Activated T-helper 1 cell treated with Interleukin-2 at 50 U/mL for 16 hours (primary cell): ENCODE data around the gene CDC42EP3.
A peak's percentile ranks its signal among the peaks of the same experiment; 100 is the strongest.

Source experiments
- DNase-seq: peaks from one replicate; pipeline ENCODE4 v3.0.0-alpha.2; 2020; ENCODE audit warnings: low read depth

Gene CDC42EP3

GRCh38 chr2:37683921-37684780, 12.7 kb upstream of the CDC42EP3 start:
- no peak for DNase-seq

- no peak for DNase-seq
These were observed 11.8 kb upstream of the CDC42EP3 start for GRCh38 chr2:37683241-37683640.

GRCh38 chr2:37682473-37682872, 11.0 kb upstream of the CDC42EP3 start:
- no peak for DNase-seq

- no peak for DNase-seq
These were observed 10.1 kb upstream of the CDC42EP3 start for GRCh38 chr2:37681587-37681986.

- DNase-seq, result no peak
These were observed 7.7 kb upstream of the CDC42EP3 start for GRCh38 chr2:37679072-37679695.

GRCh38 chr2:37676274-37676673, 4.8 kb upstream of the CDC42EP3 start:
- no peak for DNase-seq

GRCh38 chr2:37674946-37675345, 3.5 kb upstream of the CDC42EP3 start:
- no peak for DNase-seq

GRCh38 chr2:37672870-37673184, 1.4 kb upstream of the CDC42EP3 start:
- no peak for DNase-seq

GRCh38 chr2:37672104-37672869, 845 bp upstream of the CDC42EP3 start:
- DNase-seq, result peak; percentile 38

- DNase-seq, result peak; percentile 8
These were observed 318 bp upstream of the CDC42EP3 start for GRCh38 chr2:37671816-37672103.

GRCh38 chr2:37670378-37671008, 949 bp downstream of the CDC42EP3 start:
- DNase-seq, result no peak

GRCh38 chr2:37669446-37669845, 2.0 kb downstream of the CDC42EP3 start:
- DNase-seq, result no peak

GRCh38 chr2:37667704-37668103, 3.7 kb downstream of the CDC42EP3 start:
- DNase-seq, result no peak

- no peak for DNase-seq
These were observed 4.7 kb downstream of the CDC42EP3 start for GRCh38 chr2:37666772-37667171.

- DNase-seq, result no peak
These were observed 5.7 kb downstream of the CDC42EP3 start for GRCh38 chr2:37665604-37666362.

- DNase-seq, result no peak
These were observed 6.4 kb downstream of the CDC42EP3 start for GRCh38 chr2:37665043-37665442.

GRCh38 chr2:37664231-37664643, 7.2 kb downstream of the CDC42EP3 start:
- no peak for DNase-seq

- DNase-seq, result no peak
These were observed 8.1 kb downstream of the CDC42EP3 start for GRCh38 chr2:37663390-37663789.

- no peak for DNase-seq
These were observed 11.7 kb downstream of the CDC42EP3 start for GRCh38 chr2:37659723-37660122.

- no peak for DNase-seq
These were observed 12.8 kb downstream of the CDC42EP3 start for GRCh38 chr2:37658682-37659081.

GRCh38 chr2:37657471-37657870, 14.0 kb downstream of the CDC42EP3 start:
- no peak for DNase-seq
